Nucleus accumbens (tissue), 56 donors: ENCODE measurements around the gene TIAM1.

Source experiments
- DNase-seq, 56 donors: peaks; one replicate each; lab custom pipeline; 2025; lab: John Stamatoyannopoulos, UW

TIAM1 gene

DNA sequence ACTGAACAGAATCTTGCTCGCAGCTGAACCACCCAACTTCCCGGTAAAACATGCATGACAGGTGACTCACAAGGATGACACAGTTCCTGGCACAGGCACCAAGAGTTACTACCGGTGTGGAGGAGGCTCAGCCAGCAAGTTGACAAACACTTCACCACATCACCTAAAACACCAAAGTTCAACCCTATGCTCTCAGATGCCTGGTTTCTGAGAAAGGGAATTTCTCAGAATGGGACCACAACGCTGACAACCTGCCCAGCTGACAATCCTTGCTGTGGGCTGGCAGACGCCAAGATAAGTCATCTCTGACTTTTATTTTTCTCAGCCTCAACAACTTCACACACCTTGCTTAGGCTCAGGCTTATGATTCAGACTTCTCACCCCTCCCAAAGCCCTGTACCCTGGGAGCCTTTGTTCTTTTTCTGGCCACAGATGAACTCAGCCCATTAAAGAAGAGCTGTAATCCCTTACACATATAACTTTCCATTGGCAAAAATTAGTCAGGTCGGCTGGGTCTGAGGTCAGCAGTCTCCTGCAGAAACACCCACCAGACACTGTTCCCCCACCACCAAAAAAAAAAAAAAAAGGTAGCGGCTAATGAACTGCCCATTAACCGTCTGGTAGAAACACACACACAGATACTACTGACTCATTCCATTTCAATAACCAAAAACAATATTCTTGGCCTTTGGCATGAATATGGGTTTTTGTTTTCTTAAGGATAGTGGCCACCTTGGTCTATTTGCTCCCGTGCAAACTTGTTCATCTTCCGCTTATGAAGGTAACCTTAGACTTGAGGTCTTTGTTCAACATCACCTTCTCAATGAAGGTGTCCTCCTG lies 10.8 kb upstream of the TIAM1 start:
- peak in 15 of 56 donors; percentile 14 to 60 (median 36) for DNase-seq

DNA sequence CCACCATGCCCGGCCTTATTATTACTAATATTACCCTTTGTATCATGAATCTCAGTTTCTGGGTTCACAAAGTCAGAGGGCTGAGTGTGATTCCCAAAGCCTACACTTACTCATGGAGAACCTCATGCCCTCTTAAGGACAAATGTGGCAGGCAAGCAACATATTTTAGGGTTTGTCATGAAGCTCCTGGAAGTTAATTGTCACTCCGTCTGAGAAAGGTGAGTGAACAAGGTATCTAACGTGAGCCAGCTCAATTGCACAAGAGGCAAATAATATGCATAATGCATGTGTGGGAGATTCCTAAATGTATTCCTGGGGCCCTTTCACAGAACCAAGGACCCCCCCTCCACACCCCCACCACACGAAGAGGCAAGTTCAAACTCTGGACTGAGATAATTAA lies 10.1 kb upstream of the TIAM1 start:
- DNase-seq: no peak

DNA sequence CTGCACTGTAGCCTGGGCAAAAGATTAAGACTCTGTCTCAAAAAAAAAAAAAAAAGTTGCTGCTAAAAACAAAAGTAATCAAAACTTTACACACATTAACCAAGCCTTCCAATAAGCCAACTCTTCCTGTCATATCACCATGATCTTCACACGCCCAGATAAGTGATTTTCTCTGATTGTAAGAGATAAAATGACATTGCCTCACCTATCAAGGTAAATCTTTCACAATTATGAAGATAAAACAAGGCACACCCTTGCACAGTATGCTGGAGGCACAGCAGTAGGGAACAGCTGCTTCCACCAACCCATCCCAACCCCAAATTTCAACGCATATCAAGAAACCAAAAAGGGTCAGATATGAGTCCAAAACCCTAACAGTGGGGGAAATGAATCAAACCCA lies 8.8 kb upstream of the TIAM1 start:
- no peak for DNase-seq

DNA sequence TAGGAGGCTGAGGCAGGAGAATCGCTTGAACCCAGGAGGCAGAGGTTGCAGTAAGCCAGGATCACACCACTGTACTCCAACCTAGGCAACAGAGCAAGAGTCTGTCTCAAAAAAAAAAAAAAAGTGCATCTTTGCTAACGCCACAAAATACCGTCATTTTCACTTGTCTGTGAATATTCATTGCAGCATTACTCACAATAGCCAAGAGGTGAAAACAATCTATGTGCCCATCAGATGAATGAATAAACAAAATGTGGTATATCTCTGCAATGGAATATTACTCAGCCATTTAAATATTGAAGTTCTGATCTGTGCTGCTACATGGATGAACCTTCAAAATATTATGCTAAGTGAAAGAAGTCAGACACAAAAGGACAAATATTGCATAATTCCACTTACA lies 7.9 kb upstream of the TIAM1 start:
- DNase-seq: no peak

DNA sequence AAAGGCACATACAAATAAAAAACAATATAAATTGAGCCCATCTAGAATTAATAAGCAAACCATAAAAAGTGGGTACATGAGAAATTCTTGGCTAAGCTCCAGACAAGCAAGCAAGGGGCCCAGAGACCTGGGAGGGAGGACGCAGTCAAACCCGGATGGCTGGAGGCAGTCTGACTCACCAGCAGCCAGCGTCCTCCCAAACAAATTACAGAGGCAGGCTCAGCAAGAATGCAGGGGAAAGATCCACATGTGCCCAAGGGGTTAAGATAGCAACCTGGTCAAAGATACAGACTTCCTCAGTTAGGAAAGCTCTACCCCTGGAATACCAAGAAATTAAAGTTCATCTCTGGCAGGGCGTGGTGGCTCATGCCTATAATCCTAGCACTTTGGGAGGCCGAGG lies 7.4 kb upstream of the TIAM1 start:
- no peak for DNase-seq

DNA sequence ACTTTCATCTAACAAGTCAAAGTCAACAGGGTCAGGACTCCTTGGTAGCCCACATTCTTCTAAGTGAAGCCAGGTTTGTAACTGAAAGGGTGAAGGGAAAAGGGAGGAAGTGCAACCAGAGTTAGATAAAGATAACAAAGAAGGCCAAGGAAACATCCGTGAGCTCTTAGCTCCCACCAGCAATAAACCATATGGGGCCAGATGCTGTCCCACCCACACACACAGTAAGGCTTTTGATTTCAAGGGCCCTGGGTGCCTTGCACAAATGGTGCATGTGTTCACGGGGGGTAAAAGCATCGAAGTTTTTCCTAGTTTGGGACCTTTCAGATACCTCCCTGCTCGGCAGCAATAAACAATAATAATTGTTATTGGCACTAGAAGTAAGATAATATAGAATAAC lies 5.1 kb upstream of the TIAM1 start:
- no peak for DNase-seq

DNA sequence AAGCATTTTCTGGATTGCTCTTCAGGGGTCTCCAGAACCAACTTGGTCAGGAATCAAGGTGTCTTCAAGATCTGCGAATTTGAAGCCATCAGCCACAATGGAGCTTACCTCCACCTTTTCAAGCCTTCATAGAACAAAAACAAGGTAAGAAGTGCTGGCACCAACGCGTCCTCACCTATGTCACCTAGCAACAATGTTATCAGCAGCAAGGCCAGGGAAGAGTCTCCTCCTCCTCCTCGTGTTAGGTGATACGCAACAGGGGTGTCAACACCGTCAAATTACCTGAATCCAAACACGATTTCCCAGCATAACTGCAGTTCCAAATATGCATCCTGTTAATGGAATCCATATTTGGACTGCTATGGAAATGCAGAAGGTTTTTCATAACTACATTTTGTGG lies 4.1 kb upstream of the TIAM1 start:
- DNase-seq: no peak

DNA sequence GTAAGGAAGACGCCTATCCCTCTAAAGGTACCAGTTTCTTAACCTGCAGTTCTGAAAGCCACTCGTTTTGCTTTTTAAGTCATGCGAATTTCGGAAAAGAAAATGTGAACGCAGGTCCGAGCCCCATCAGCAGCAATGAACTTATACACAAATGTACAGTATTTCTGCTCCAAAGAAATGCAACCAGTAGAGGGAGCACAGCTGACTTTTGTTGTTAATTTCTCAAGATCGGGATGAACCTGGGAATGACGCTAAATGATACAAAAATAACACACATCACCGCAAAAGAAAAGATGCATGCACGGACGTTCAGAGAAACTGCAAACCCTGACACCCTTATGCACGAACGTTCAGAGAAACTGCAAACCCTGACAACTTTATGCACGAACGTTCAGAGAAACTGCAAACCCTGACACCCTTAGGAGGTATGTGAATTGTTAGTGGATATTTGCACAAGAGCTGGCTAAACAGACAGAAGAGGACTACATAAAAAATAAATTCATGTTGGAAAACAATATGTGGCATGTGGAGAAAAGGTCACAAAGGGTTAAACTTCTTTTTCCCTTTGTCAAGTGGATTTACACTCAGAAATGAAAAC lies 3.5 kb upstream of the TIAM1 start:
- peak in 7 of 56 donors; percentile 15 to 46 (median 24) for DNase-seq

DNA sequence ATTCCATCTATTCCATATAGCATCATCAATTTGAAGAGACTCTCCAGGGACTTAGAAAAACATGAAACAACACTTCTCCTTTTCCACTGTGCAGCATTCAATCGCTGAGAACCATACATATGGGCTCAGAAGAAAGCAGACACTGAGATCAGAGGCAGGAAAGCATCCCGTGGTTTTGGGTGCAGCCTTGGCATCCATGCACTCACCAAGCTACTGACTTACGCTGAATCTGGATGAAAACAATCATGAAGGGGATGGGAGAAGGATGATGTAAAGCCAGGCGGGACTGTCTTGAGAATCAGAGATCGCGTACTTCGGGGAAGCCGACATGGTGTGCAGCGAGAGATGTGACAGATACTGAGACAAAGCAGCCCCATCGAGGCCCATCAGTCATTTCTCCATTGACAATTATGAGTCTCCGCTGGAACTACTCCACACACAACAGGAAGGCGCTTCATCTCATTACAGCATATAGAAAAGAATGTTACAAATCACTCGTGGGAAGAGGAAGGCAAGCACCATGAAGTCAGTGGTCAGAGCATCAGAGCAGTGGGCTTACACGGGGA lies 2.3 kb upstream of the TIAM1 start:
- DNase-seq: peak in 4 of 56 donors; percentile 9 to 28 (median 18)

DNA sequence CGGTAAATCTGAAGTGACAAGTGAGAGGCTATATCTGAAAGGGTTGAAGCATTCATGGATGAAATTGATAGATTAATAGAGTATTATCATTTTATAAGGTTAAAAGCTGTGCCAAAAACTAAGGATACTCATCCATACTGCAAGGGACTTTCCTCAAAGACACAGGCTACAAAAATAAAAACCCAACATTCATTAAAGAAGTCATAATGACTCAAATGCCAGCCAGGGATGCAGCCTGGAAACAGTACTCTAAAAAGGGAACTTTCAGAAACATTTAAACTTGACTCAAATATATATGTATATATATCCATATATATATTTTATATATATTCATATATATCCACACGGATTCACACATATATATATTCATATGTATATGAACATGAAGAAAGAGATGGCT lies 1.1 kb upstream of the TIAM1 start:
- DNase-seq: no peak

DNA sequence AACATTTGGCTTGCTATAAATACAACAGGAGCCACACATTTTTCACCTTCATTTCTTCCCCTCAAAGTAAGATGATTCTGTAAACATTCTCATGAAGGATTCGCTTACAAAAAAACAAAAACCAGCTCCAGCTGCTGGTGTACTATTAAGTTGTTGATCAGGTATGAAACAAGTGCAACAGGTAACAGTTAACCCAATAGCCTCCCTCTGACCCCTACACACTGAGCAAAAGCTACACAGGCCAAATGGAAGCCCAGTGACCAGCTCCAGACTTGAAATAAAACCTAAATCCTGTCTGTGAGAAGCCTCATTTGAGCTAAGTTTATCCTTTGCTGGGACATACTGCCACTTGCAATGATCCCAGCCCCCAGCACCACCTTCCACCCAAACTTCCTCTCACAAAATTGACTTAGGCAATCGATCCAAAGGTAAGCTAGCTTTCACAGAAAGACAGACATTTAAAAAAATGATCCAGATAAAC lies 991 bp downstream of the TIAM1 start:
- DNase-seq: no peak

DNA sequence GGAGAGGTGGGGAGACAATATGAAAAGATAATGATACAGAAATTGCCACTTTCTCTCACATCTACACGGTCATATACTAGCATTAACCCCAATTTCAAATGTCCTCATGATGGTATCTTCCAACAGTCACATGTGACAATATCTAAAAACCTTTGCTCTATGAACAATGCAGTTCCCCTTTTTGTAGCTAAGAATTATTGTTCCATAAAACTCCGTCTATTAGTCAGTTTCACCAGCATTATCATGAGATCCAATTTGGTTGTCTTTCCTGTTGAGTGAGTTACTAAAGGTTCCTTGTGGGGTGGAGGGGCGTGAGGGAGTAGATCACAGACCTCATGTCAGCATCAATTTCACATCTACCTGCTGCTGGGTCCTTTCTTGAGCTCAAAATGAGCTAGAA lies 1.7 kb downstream of the TIAM1 start:
- no peak for DNase-seq

DNA sequence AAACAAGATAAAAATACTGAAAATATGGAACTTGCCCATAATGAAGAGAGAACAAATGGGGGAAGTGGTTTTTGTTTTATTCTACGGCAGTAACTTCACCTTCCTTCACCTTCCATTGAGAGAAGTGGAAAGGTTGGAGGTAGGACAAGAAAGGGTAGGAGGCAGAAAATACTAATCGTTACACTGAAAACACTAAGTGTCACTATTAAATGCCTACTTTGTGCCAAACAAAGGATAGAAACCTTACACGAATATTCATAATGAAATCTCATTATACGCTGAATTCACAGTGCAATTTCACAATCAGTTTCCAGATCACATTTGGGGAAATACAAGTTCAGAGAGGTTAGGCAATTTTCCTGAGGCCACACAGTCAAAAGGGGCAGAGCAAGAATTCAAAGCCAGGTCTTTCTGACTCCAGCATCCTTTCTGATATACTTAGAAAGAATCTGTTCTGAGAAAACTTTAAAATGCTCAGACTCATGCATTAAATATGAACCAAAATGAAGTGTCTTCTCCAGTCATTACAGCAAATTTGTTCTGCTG lies 3.0 kb downstream of the TIAM1 start:
- no peak for DNase-seq

DNA sequence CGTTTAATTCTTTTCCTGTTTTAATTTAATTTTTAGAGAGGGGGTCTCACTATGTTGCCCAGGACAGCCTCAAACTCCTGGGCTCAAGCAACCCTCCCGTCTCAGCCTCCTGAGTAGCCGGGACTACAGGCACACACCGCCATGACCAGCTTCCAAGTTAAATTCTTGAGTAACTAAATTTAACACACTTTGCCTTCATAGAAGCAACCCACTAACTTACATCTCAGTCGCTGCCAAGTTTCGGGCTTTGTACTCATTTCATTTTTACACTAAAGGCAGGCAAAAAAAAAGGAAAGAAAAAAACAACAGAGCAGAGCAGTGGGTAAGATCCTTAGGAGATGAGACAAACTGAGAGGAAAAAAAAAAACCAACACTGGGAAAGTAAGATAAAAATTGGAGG lies 3.5 kb downstream of the TIAM1 start:
- DNase-seq: no peak

DNA sequence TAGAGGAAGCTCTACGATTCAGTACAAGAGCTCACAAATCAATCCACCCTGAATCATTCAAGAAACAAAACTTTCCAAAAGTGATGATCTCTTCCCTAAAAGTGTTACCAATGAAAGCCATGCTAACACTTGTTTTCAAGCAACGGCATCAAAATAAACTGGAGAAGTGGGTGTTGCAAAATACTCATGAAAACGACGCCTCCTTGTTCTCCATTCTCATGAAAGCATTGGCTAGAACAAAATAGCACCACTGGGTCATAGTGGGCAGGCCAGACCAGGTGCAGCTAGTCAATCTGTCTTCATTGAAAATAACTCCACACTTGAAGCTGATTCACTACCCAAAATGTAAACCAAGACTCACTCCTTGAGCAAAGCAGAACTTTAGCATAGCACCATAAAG lies 4.3 kb downstream of the TIAM1 start:
- no peak for DNase-seq

DNA sequence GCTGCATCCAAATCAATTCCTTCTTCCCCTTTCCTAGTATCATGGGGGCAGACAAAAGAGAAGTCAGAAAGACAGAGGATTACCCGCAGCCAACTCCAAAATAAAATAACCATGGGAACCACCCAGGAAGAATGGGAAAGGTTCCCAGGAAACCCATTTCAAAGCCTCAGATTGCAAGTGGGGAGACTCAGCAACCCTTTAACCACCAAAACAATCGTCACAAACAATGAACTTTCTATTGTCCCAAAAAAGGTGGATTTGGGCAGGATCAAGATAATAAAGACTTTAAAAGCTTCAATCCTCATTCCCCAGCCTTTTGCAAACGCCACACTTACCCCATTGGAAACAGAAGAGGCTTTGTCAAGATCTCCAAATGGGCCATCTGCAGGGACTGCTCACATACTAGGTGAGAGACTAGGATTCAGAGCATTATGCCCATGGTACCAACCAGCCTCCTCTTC lies 5.1 kb downstream of the TIAM1 start:
- peak in 1 of 56 donors; percentile 9 for DNase-seq

DNA sequence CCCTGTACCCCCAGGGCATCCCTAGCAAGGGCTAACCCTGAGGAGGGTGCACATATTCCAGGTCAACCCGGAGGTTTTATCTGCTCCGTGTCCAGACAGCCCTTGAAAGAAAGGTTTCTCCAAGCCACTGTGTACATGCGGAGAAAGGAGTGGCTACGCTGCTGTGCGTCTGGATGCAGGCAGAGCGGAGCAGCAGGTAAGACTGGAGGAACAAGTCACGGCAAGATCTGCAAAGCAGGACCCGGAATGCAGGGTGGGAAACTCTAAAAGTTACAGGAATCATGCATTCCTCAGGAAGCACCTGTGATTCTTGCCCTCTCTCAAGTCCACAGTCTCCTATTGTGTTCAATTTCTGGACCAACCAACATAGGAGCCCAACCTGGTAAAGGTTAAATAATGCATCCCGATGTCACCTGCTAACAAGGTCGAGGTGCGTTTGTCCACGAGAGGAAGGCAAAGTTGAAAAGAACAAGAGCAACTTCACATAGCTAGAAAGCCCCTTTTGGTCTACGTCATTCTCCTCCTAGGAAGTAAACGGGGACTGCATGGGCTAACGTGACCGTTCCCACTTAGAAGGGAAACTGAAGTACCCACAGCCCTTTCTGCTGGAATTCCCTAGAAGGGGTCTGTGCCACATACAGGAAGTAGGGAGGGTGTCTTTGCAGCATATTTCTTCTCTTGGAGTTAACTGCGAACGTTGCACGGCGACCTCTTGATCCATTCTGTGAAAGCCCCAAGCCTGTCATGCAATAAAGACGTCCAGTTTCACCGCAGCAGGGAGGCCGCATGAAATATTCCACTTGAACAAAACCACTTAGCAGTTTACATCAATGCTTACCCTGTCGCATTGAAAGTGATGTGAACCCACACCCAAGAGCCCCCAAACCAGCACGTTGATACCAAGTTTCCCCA lies 5.8 kb downstream of the TIAM1 start:
- peak in 1 of 56 donors; percentile 10 for DNase-seq

DNA sequence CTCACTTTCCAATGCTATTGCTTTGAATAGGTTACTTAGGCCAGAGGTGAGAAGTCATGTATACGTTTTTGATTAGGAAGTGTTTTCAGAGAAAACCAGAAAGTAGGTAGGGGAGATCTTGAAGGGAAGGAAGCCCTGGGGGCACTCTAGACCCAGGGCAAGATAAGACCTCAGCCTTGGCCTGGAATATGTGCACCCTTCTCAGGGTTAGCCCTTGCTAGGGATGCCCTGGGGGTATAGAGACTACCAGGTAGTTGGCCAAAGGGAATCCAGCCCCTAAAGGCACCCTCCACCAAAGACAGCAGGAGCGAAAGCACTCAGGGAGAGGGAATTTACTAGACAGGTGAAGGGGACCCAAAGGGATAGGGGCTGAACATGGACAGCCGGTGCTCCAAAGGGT lies 7.0 kb downstream of the TIAM1 start:
- no peak for DNase-seq

DNA sequence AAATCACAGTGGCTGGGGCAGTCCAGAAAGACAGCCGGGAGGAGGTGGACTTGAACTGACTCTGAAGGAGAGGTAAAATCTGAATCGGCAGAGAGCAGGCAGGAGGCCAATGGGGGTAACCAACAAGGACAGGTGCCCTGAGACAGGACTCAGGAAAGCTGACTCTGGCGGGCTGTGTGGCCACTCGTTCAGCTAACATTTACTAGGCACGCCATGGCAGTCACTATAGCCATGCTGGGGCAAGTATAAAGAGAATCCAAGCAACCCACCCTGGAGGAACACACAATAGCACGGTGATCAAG lies 7.4 kb downstream of the TIAM1 start:
- DNase-seq: peak in 1 of 56 donors; percentile 12

DNA sequence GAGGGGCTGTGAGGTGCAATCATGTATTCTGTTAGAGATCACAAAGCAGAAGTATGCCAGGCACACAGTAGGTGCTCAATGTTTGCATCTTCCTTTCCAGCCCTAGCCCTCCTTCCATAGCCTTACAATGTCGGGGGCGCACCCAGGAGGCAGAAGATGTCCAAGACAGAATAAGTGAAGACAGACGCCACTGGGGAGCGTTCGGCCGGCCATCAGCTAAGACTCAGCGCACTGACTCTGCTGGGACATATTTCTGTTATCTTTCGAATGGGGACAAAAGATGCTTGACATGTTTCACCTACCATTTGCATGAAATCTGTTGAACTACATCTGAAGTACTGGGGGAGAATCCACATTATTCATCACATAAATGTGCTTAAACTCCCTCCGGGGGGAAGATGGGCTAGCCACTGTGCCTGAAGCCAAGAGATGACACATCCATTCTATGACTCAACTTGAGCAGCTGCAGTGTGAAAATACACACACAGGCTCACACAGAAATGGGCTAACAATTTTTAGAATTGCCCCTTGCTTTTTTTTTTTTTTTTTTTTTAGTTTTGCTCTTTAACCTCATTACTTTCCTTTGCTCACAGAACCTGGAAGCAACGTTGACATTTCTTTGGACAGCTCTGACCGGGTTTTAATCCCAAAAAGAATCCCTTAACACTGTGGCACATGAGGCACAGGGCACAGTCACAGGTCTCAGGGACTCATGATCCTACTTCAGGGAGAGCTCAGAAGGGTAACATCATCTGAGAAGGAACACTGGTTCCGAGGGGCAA lies 7.9 kb downstream of the TIAM1 start:
- peak in 32 of 56 donors; percentile 5 to 74 (median 38) for DNase-seq
